WTC11 (cell line): ENCODE results near the gene CDC14C. TPM values are rescaled to one million over a fixed set of nuclear protein-coding genes. Genes with fewer than 3 reads are reported as not detected.

Source experiments
- ATAC-seq: fragments of 200-7000 bp; cut with Tn5 transposase; 2 replicates; pipeline ENCODE4 v1.10.0; 2021; ENCODE audit warnings: mild to moderate bottlenecking, moderate library complexity
- CTCF ChIA-PET: fragments of 300-600 bp; sonication (Branson Sonifier 250); formaldehyde crosslinking; loops from one replicate; lab custom pipeline; 2021; ENCODE audit warnings: antibody characterized with exemption; lab: Charles Lee
- POLR2A ChIA-PET: fragments of 350-600 bp; sonication (Branson Sonifier 250); formaldehyde crosslinking; loops from one replicate; lab custom pipeline; 2021; ENCODE audit warnings: antibody characterized with exemption; lab: Charles Lee
- DNase-seq: peaks from one replicate; pipeline ENCODE4 v3.0.0; 2021; ENCODE audit warnings: low spot score
- H3K27ac Mint-ChIP-seq: 2 replicates; pipeline ENCODE4 v1.8.0; 2021; ENCODE audit warnings: mixed read lengths
- H3K27me3 Mint-ChIP-seq: 2 replicates; pipeline ENCODE4 v1.8.0; 2021; ENCODE audit warnings: low read depth, mild to moderate bottlenecking, moderate library complexity, mixed read lengths
- H3K36me3 Mint-ChIP-seq: 2 replicates; pipeline ENCODE4 v1.8.0; 2021; ENCODE audit warnings: mixed read lengths
- H3K4me1 Mint-ChIP-seq: 2 replicates; pipeline ENCODE4 v1.8.0; 2022; ENCODE audit warnings: mixed read lengths
- H3K4me3 Mint-ChIP-seq: 2 replicates; pipeline ENCODE4 v1.8.0; 2021; ENCODE audit warnings: mild to moderate bottlenecking, moderate library complexity, mixed read lengths
- H3K9me3 Mint-ChIP-seq: 2 replicates; pipeline ENCODE4 v1.8.0; 2021; ENCODE audit warnings: mixed read lengths
- AFF4 ChIP-seq: sonication (generic); formaldehyde crosslinking; IDR thresholded peaks from 2 replicates; pipeline ENCODE4 v1.8.1; 2023; ENCODE audit warnings: mild to moderate bottlenecking, missing genetic modification reagents, borderline replicate concordance
- AR ChIP-seq: fragments of 250-450 bp; sonication (Bioruptor Pico); IDR thresholded peaks from 2 replicates; pipeline ENCODE4 v1.9.0; 2021; ENCODE audit warnings: mild to moderate bottlenecking
- ATF1 ChIP-seq: sonication (generic); formaldehyde crosslinking; IDR thresholded peaks from 2 replicates; pipeline ENCODE4 v1.8.1; 2023; ENCODE audit warnings: mild to moderate bottlenecking, moderate library complexity, missing genetic modification reagents
- ATF2 ChIP-seq: sonication (generic); formaldehyde crosslinking; IDR thresholded peaks from 2 replicates; pipeline ENCODE4 v1.8.1; 2022; ENCODE audit warnings: low read depth, missing genetic modification reagents, borderline replicate concordance
- E2F1 ChIP-seq: sonication (generic); formaldehyde crosslinking; IDR thresholded peaks from 2 replicates; pipeline ENCODE4 v1.8.0; 2022; ENCODE audit warnings: mild to moderate bottlenecking, missing genetic modification reagents
- EMX1 ChIP-seq: fragments of 250-450 bp; sonication (Bioruptor Pico); IDR thresholded peaks from 2 replicates; pipeline ENCODE4 v1.8.0; 2021; ENCODE audit warnings: mild to moderate bottlenecking
- ESRRA ChIP-seq: sonication (generic); formaldehyde crosslinking; IDR thresholded peaks from 2 replicates; pipeline ENCODE4 v1.8.1; 2022; ENCODE audit warnings: mild to moderate bottlenecking, missing genetic modification reagents, borderline replicate concordance
- ETV6 ChIP-seq: sonication (generic); formaldehyde crosslinking; IDR thresholded peaks from 2 replicates; pipeline ENCODE4 v1.8.1; 2022; ENCODE audit warnings: mild to moderate bottlenecking, missing genetic modification reagents
- FOXP1 ChIP-seq: sonication (generic); formaldehyde crosslinking; IDR thresholded peaks from 2 replicates; pipeline ENCODE4 v1.8.0; 2022; ENCODE audit warnings: missing genetic modification reagents, mild to moderate bottlenecking, moderate library complexity, borderline replicate concordance
- GRHL2 ChIP-seq: fragments of 250-450 bp; sonication (Bioruptor Pico); IDR thresholded peaks from 2 replicates; pipeline ENCODE4 v1.8.0; 2022; ENCODE audit warnings: mild to moderate bottlenecking, moderate library complexity; ENCODE audit not compliant: insufficient replicate concordance, severe bottlenecking
- GTF2I ChIP-seq: fragments of 250-450 bp; sonication (Bioruptor Pico); conservative IDR thresholded peaks from 2 replicates; pipeline ENCODE4 v1.4.0; 2021; ENCODE audit warnings: mild to moderate bottlenecking
- HMGA2 ChIP-seq: fragments of 250-450 bp; sonication (Bioruptor Pico); IDR thresholded peaks from 2 replicates; pipeline ENCODE4 v1.4.0; 2021; ENCODE audit warnings: mild to moderate bottlenecking, moderate library complexity
- JUN ChIP-seq: sonication (generic); formaldehyde crosslinking; IDR thresholded peaks from 2 replicates; pipeline ENCODE4 v1.8.0; 2023; ENCODE audit warnings: mild to moderate bottlenecking, missing genetic modification reagents
- PREB ChIP-seq: sonication (generic); formaldehyde crosslinking; IDR thresholded peaks from 2 replicates; pipeline ENCODE4 v1.8.1; 2022; ENCODE audit warnings: mild to moderate bottlenecking, missing genetic modification reagents, moderate library complexity, borderline replicate concordance
- ZMAT4 ChIP-seq: fragments of 250-450 bp; sonication (Bioruptor Pico); IDR thresholded peaks from 2 replicates; pipeline ENCODE4 v1.9.0; 2021; ENCODE audit warnings: mild to moderate bottlenecking
- ZNF219 ChIP-seq: sonication (generic); formaldehyde crosslinking; IDR thresholded peaks from 2 replicates; pipeline ENCODE4 v1.8.0; 2023; ENCODE audit warnings: missing genetic modification reagents, mild to moderate bottlenecking, borderline replicate concordance
- ZNF263 ChIP-seq: sonication (generic); formaldehyde crosslinking; IDR thresholded peaks from 2 replicates; pipeline ENCODE4 v1.8.1; 2022; ENCODE audit warnings: low read depth, mild to moderate bottlenecking, moderate library complexity, missing genetic modification reagents
- ZNF281 ChIP-seq: sonication (generic); formaldehyde crosslinking; IDR thresholded peaks from 2 replicates; pipeline ENCODE4 v1.8.0; 2023; ENCODE audit warnings: mild to moderate bottlenecking, missing genetic modification reagents
- ZNF416 ChIP-seq: fragments of 250-450 bp; sonication (Bioruptor Pico); IDR thresholded peaks from 2 replicates; pipeline ENCODE4 v1.9.0; 2021; ENCODE audit warnings: mild to moderate bottlenecking, inconsistent platforms
- ZSCAN18 ChIP-seq: fragments of 250-450 bp; sonication (Bioruptor Pico); IDR thresholded peaks from 2 replicates; pipeline ENCODE4 v2.1.2; 2022; ENCODE audit warnings: mild to moderate bottlenecking, moderate library complexity
- total RNA-seq: library from RNA; stranded (reverse); gene quantifications from 3 replicates; pipeline ENCODE4 v1.2.3, GENCODE V29; 2021

Gene CDC14C
- total RNA-seq, 1 experiment from 2014 or later: 0.07 TPM

- CTCF ChIA-PET: no interaction called here
- ATAC-seq: no peak
- Mint-ChIP-seq H3K4me3 (no peak overlapping the region), H3K27me3 (no peaks in the 10 kb centered on the region), H3K9me3 (peaks cover 58% of the 10 kb centered on the region), H3K4me1 (no peaks in the 10 kb centered on the region), H3K36me3 (peaks cover 50% of the 10 kb centered on the region), H3K27ac (no peak overlapping the region)
- no peak for DNase-seq
- TF ChIP-seq ZNF263 (CRISPR knock-in tag): no peak
- no peak for TF ChIP-seq GRHL2 (CRISPR knock-in tag)
- no peak for TF ChIP-seq ZMAT4 (CRISPR knock-in tag)
- TF ChIP-seq JUN: no peak
- TF ChIP-seq HMGA2: no peak
- TF ChIP-seq E2F1: no peak
- POLR2A ChIA-PET: no interaction called here
Measured at GRCh38 chr7:48894574-48894973, 29.8 kb upstream of the CDC14C start.

GRCh38 chr7:48899932-48900331 is 24.4 kb upstream of the CDC14C start:
- Mint-ChIP-seq H3K27me3 (no peaks in the 10 kb centered on the region), H3K27ac (no peak overlapping the region), H3K36me3 (peaks cover under 1% of the 10 kb centered on the region), H3K9me3 (peaks cover 27% of the 10 kb centered on the region), H3K4me3 (no peak overlapping the region), H3K4me1 (no peaks in the 10 kb centered on the region)
- POLR2A ChIA-PET: no interaction called here
- ATAC-seq (no peak), DNase-seq (no peak)
- CTCF ChIA-PET: no interaction called here
- TF ChIP-seq ETV6 (CRISPR knock-in tag) (no peak), ZNF263 (CRISPR knock-in tag) (no peak), ZSCAN18 (CRISPR knock-in tag) (no peak), ESRRA (CRISPR knock-in tag) (no peak), AR (no peak), ZNF219 (no peak), AFF4 (no peak), ATF1 (CRISPR knock-in tag) (no peak), ZNF416 (CRISPR knock-in tag) (no peak), FOXP1 (no peak), GTF2I (no peak), EMX1 (CRISPR knock-in tag) (no peak), PREB (CRISPR knock-in tag) (no peak), ZNF281 (CRISPR knock-in tag) (no peak), ATF2 (CRISPR knock-in tag) (no peak)
